GM12878 (cell line): Measurements from ENCODE around the gene CTIF. TPM values are rescaled to one million over a fixed set of nuclear protein-coding genes. Genes with fewer than 3 reads are reported as not detected.
A peak's percentile ranks its signal among the peaks of the same experiment; 100 is the strongest.

Experiments
- ATAC-seq: fragments of 200-7000 bp; cut with Tn5 transposase; 3 replicates; pipeline ENCODE4 v1.9.1; 2020; ENCODE audit warnings: mild to moderate bottlenecking, moderate library complexity
- BruUV-seq: library from RNA; stranded (reverse); fragments of 400-500 nt; replicated peaks from 2 replicates; lab custom pipeline; 2021; lab: Mats Ljungman, UMichigan
- CTCF ChIA-PET: fragments of 300-600 bp; sonication (Branson Sonifier 250); formaldehyde crosslinking; extraction: SDS; loops from one replicate; lab custom pipeline; 2021; ENCODE audit warnings: inconsistent platforms; lab: Yijun Ruan, JAX
- POLR2A ChIA-PET: fragments of 350-600 bp; formaldehyde crosslinking; extraction: SDS; loops from one replicate; lab custom pipeline; 2021; ENCODE audit warnings: inconsistent platforms; lab: Charles Lee
- RAD21 ChIA-PET: fragments of 300-600 bp; sonication (Branson Sonifier 250); formaldehyde crosslinking; loops from one replicate; lab custom pipeline; 2023; ENCODE audit warnings: antibody characterized with exemption; ENCODE audit not compliant: unreplicated experiment; lab: Charles Lee
- SMC1A ChIA-PET: fragments of 300-600 bp; sonication (Branson Sonifier 250); formaldehyde crosslinking; loops from one replicate; lab custom pipeline; 2023; ENCODE audit not compliant: unreplicated experiment, uncharacterized antibody; lab: Charles Lee
- DNase-seq: peaks from one replicate; pipeline ENCODE4 v3.0.0-alpha.2; 2011; ENCODE audit warnings: low read depth, low spot score
- FAIRE-seq: peaks from 3 replicates; lab custom pipeline; 2011; peaks lifted over from hg19 to GRCh38; lab: Jason Lieb, UNC
- H2AFZ ChIP-seq: 2 replicates; pipeline ENCODE4 v1.6.0; 2011; ENCODE audit warnings: low read depth, low read length, control low read depth; ENCODE audit not compliant: control insufficient read depth
- H3K27ac ChIP-seq: 2 replicates; pipeline ENCODE4 v1.5.1; 2011; ENCODE audit warnings: control low read depth; ENCODE audit not compliant: control insufficient read depth, insufficient read depth
- H3K27me3 ChIP-seq, 2 experiments: replicated peaks in 1 of 2; 2 replicates each; pipeline versions ENCODE4 v1.6.0 to v1.6.1; 2011; ENCODE audit warnings: low read length in 1 of 2; ENCODE audit not compliant: control insufficient read depth in 2 of 2, insufficient read depth in 2 of 2
- H3K36me3 ChIP-seq, 2 experiments: 2 replicates each; pipeline ENCODE4 v1.5.1; 2011; ENCODE audit warnings: low read length in 1 of 2; ENCODE audit not compliant: control insufficient read depth in 2 of 2, insufficient read depth in 2 of 2
- H3K4me1 ChIP-seq: 2 replicates; pipeline ENCODE4 v1.6.1; 2011; ENCODE audit warnings: mild to moderate bottlenecking, low read length, moderate library complexity, mixed read lengths; ENCODE audit not compliant: control insufficient read depth, insufficient read depth
- H3K4me2 ChIP-seq: 2 replicates; pipeline ENCODE4 v1.6.0; 2011; ENCODE audit warnings: control low read depth; ENCODE audit not compliant: control insufficient read depth, insufficient read depth
- H3K4me3 ChIP-seq: fragments of 200-600 bp; sonication (generic); 2 replicates; pipeline ENCODE4 v1.5.1; 2016
- H3K79me2 ChIP-seq: 2 replicates; pipeline ENCODE4 v1.6.0; 2011; ENCODE audit warnings: low read length; ENCODE audit not compliant: control insufficient read depth, insufficient read depth
- H3K9ac ChIP-seq: 2 replicates; pipeline ENCODE4 v1.8.0; 2011; ENCODE audit warnings: low read length, control low read depth, mixed read lengths; ENCODE audit not compliant: control insufficient read depth, insufficient read depth
- H3K9me3 ChIP-seq: replicated peaks from 3 replicates; pipeline ENCODE4 v1.5.1; 2011; ENCODE audit warnings: mild to moderate bottlenecking, low read length; ENCODE audit not compliant: control insufficient read depth, insufficient read depth
- H4K20me1 ChIP-seq: 2 replicates; pipeline ENCODE4 v1.6.0; 2011; ENCODE audit not compliant: control insufficient read depth, insufficient read depth
- ATF7 ChIP-seq: fragments of 450-650 bp; IDR thresholded peaks from 2 replicates; pipeline ENCODE4 v1.6.1; 2016; ENCODE audit warnings: low read depth, mild to moderate bottlenecking
- CBFB ChIP-seq: IDR thresholded peaks from 2 replicates; pipeline ENCODE4 v1.6.1; 2016; ENCODE audit warnings: antibody characterized with exemption, low read depth
- FOXM1 ChIP-seq: IDR thresholded peaks from 2 replicates; pipeline ENCODE4 v1.6.1; 2012; ENCODE audit warnings: low read depth, mild to moderate bottlenecking, inconsistent platforms, low read length, moderate library complexity
- GATAD2B ChIP-seq: fragments of 450-650 bp; conservative IDR thresholded peaks from 2 replicates; pipeline ENCODE4 v1.6.1; 2017; ENCODE audit warnings: low read depth, mild to moderate bottlenecking, moderate library complexity
- NRF1 ChIP-seq: conservative IDR thresholded peaks from 2 replicates; pipeline ENCODE4 v1.6.1; 2011; ENCODE audit warnings: mild to moderate bottlenecking, low read depth, low read length, improper control_type of control experiment
- RELB ChIP-seq: fragments of 450-650 bp; IDR thresholded peaks from 2 replicates; pipeline ENCODE4 v1.6.1; 2017; ENCODE audit warnings: low read depth, mild to moderate bottlenecking, moderate library complexity
- SPI1 ChIP-seq: IDR thresholded peaks from 2 replicates; pipeline ENCODE4 v1.6.1; 2011; ENCODE audit warnings: low read depth, mild to moderate bottlenecking, low read length, moderate library complexity, borderline replicate concordance; ENCODE audit not compliant: insufficient read depth
- YY1 ChIP-seq: IDR thresholded peaks from 2 replicates; pipeline ENCODE4 v1.6.1; 2011; ENCODE audit warnings: low read depth, mild to moderate bottlenecking, low read length
- WGBS: methylation state at CpG from one replicate; pipeline ENCODE4 v1.1.6; 2016; ENCODE audit warnings: low lambda C conversion rate; ENCODE audit not compliant: insufficient replicate concordance, insufficient coverage; ENCODE audit errors: missing lambda C conversion rate; 5-methylcytosine and 5-hydroxymethylcytosine counted together
- in situ Hi-C: fragments of 300-500 bp; cut with MboI; formaldehyde crosslinking; loops from 9 replicates; pipeline ENCODE4 v1.14.3; 2018; ENCODE audit warnings: mixed read lengths
- intact Hi-C: fragments of 100-400 bp; cut with micrococcal nuclease; formaldehyde crosslinking; loops from one replicate; pipeline ENCODE4 v1.14.2; 2022; ENCODE audit not compliant: unreplicated experiment
- polyA plus RNA-seq, 11 experiments: library from polyadenylated mRNA; depleted of rRNA in 4 of 11; unstranded in 6 of 11; stranded (reverse) in 5 of 11; fragments of >200 nt; fragmentation: Nextera tagmentation in 4 of 11; fragmentation: Illumina TruSeq in 1 of 11; extraction: Ambion mirVana in 4 of 11; extraction: Trizol in 1 of 11; gene quantifications; 1 replicate in 1 of 11; 2 replicates in 10 of 11; pipeline versions ENCODE4 v1.2.1 to v1.2.3, GENCODE V29; 2011 to 2016; ENCODE audit warnings: inconsistent platforms in 2 of 11, missing spikeins in 2 of 11, low read depth in 1 of 11
- total RNA-seq, 4 experiments: library from RNA; depleted of rRNA in 3 of 4; stranded (reverse); fragments of >200 nt in 3 of 4; fragmentation: Illumina TruSeq in 1 of 4; extraction: Trizol in 1 of 4; gene quantifications; 2 replicates each; pipeline versions ENCODE4 v1.2.1 to v1.2.3, GENCODE V29; 2013 to 2021
- TF ChIP-seq, protein P1 (sequence below): fragments of 450-650 bp; IDR thresholded peaks from 2 replicates; pipeline ENCODE4 v1.6.1; 2016; ENCODE audit warnings: mild to moderate bottlenecking, moderate library complexity, borderline replicate concordance
- TF ChIP-seq, protein P2 (sequence below): IDR thresholded peaks from 2 replicates; pipeline ENCODE4 v1.6.1; 2012; ENCODE audit warnings: improper control_type of control experiment, low read depth, low read length; ENCODE audit not compliant: insufficient replicate concordance

CTIF gene
- total and polyA plus RNA-seq, 10 of the 15 experiments (the other 5 are each of a cell fraction or from before 2014, with no cell fraction given), result 0.06 to 11.6 (median 2.5) TPM

DNA sequence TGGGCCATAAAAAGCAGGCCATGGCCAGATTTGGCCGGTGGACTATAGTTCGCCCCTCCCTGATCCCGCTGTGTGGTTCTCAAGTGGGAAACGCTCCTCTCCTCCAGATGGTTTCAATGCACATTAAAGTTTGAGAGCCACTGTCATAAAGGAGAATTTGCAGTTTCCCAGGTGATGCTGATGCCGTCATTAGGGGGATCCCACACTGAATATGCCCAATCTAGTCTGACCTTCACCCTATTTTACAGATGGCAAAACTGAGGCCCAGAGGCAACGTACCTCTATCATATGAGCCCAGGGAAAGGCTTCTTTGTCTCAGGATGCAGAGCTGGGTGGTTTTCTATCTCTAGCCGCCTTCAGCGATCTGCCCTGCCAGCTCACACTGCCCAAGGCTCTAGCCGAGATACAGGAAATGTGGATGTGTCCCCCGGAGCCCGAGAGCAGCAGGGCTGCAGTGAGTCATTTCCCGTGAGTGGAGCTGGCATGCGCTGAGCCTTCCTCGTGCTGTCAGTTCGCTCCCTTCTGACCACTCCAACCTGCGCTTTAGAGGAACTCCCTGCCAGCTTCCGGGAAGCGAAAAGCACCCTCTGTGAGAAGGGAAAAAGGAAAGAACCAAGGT lies 295.7 kb downstream of the CTIF start:
- Histone ChIP-seq H3K4me2 (peak overlapping the region; percentile 91), H3K27ac (peak overlapping the region; percentile 93), H3K4me1 (peaks cover 41% of the 10 kb centered on the region), H2AFZ (peak overlapping the region; percentile 1), H3K9ac (peak overlapping the region; percentile 68), H3K9me3 (no peaks in the 10 kb centered on the region), H3K36me3 (no peaks in the 10 kb centered on the region), H3K79me2 (peaks cover 6% of the 10 kb centered on the region), H3K27me3 (no peaks in the 10 kb centered on the region), H3K4me3 (peak overlapping the region; percentile 70), H4K20me1 (no peaks in the 10 kb centered on the region)
- SMC1A ChIA-PET, result interaction anchor here (0.6 to 9.9 kb wide), 13 partner anchors 13 to 341 kb away, joined by 3 to 129 read pairs (median 26); no protein-coding TSS in a partner anchor
- CTCF ChIA-PET, result interaction anchor here (0.6 to 5.8 kb wide), 7 partner anchors 13 to 330 kb away, joined by 3 to 43 read pairs (median 6); no protein-coding TSS in a partner anchor
- WGBS, result 1% methylated on average over 18 of the region's 18 CpGs
- BruUV-seq, result TSS peak; percentile 87
- FAIRE-seq, result no peak
- DNase-seq, result peak; percentile 81
- POLR2A ChIA-PET, result interaction anchor here (1.0 to 6.3 kb wide), 7 partner anchors 13 to 113 kb away, joined by 3 to 63 read pairs (median 9); no protein-coding TSS in a partner anchor
- intact Hi-C loops, result loop anchor here (1.0 to 5.0 kb wide), 8 partner anchors 13 to 122 kb away; no protein-coding TSS in a partner anchor
- peak; percentile 84 for ATAC-seq
- RAD21 ChIA-PET, result interaction anchor here (0.5 to 6.8 kb wide), 15 partner anchors 13 to 119 kb away, joined by 3 to 72 read pairs (median 6); no protein-coding TSS in a partner anchor
- in situ Hi-C loops, result no loop called here
- TF ChIP-seq ATF7 (peak; percentile 60; the same call in 1 of the 2 replicates), CBFB (0 out of 2 replicates have a peak, but pooled peaks have one; percentile 6), GATAD2B (no peak), FOXM1 (0 out of 2 replicates have a peak, but pooled peaks have one; percentile 12), NRF1 (no peak), RELB (peak; percentile 65; the same call in 1 of the 2 replicates), SPI1 (peak; percentile 34; the same call in 1 of the 2 replicates), YY1 (0 out of 2 replicates have a peak, but pooled peaks have one; percentile 7)
- TF ChIP-seq, protein P1, sequence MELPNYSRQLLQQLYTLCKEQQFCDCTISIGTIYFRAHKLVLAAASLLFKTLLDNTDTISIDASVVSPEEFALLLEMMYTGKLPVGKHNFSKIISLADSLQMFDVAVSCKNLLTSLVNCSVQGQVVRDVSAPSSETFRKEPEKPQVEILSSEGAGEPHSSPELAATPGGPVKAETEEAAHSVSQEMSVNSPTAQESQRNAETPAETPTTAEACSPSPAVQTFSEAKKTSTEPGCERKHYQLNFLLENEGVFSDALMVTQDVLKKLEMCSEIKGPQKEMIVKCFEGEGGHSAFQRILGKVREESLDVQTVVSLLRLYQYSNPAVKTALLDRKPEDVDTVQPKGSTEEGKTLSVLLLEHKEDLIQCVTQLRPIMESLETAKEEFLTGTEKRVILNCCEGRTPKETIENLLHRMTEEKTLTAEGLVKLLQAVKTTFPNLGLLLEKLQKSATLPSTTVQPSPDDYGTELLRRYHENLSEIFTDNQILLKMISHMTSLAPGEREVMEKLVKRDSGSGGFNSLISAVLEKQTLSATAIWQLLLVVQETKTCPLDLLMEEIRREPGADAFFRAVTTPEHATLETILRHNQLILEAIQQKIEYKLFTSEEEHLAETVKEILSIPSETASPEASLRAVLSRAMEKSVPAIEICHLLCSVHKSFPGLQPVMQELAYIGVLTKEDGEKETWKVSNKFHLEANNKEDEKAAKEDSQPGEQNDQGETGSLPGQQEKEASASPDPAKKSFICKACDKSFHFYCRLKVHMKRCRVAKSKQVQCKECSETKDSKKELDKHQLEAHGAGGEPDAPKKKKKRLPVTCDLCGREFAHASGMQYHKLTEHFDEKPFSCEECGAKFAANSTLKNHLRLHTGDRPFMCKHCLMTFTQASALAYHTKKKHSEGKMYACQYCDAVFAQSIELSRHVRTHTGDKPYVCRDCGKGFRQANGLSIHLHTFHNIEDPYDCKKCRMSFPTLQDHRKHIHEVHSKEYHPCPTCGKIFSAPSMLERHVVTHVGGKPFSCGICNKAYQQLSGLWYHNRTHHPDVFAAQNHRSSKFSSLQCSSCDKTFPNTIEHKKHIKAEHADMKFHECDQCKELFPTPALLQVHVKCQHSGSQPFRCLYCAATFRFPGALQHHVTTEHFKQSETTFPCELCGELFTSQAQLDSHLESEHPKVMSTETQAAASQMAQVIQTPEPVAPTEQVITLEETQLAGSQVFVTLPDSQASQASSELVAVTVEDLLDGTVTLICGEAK, result peak; percentile 8; the same call in 1 of the 2 replicates
- TF ChIP-seq, protein P2, sequence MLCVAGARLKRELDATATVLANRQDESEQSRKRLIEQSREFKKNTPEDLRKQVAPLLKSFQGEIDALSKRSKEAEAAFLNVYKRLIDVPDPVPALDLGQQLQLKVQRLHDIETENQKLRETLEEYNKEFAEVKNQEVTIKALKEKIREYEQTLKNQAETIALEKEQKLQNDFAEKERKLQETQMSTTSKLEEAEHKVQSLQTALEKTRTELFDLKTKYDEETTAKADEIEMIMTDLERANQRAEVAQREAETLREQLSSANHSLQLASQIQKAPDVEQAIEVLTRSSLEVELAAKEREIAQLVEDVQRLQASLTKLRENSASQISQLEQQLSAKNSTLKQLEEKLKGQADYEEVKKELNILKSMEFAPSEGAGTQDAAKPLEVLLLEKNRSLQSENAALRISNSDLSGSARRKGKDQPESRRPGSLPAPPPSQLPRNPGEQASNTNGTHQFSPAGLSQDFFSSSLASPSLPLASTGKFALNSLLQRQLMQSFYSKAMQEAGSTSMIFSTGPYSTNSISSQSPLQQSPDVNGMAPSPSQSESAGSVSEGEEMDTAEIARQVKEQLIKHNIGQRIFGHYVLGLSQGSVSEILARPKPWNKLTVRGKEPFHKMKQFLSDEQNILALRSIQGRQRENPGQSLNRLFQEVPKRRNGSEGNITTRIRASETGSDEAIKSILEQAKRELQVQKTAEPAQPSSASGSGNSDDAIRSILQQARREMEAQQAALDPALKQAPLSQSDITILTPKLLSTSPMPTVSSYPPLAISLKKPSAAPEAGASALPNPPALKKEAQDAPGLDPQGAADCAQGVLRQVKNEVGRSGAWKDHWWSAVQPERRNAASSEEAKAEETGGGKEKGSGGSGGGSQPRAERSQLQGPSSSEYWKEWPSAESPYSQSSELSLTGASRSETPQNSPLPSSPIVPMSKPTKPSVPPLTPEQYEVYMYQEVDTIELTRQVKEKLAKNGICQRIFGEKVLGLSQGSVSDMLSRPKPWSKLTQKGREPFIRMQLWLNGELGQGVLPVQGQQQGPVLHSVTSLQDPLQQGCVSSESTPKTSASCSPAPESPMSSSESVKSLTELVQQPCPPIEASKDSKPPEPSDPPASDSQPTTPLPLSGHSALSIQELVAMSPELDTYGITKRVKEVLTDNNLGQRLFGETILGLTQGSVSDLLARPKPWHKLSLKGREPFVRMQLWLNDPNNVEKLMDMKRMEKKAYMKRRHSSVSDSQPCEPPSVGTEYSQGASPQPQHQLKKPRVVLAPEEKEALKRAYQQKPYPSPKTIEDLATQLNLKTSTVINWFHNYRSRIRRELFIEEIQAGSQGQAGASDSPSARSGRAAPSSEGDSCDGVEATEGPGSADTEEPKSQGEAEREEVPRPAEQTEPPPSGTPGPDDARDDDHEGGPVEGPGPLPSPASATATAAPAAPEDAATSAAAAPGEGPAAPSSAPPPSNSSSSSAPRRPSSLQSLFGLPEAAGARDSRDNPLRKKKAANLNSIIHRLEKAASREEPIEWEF, result peak; percentile 50
